Fibroblast of skin of back (primary cell): ENCODE data around the gene MMP2.

ENCODE experiments used
- DNase-seq: peaks from one replicate; pipeline ENCODE4 v3.0.0-alpha.2; 2013

The MMP2 gene

GRCh38 chr16:55469821-55470532 is 9.0 kb upstream of the MMP2 start:
- DNase-seq, result no peak

- peak; percentile 69 for DNase-seq
Observed at GRCh38 chr16:55470533-55471371, 8.2 kb upstream of the MMP2 start.

- DNase-seq, result peak; percentile 94
Observed at GRCh38 chr16:55471448-55472097, 7.4 kb upstream of the MMP2 start.

- no peak for DNase-seq
Observed at GRCh38 chr16:55473587-55473986, 5.4 kb upstream of the MMP2 start.

GRCh38 chr16:55474821-55475220 is 4.2 kb upstream of the MMP2 start:
- DNase-seq, result no peak

GRCh38 chr16:55475919-55476318 is 3.1 kb upstream of the MMP2 start:
- no peak for DNase-seq

- DNase-seq, result peak; percentile 30
Observed at GRCh38 chr16:55476625-55477533, 2.1 kb upstream of the MMP2 start.

- DNase-seq, result no peak
Observed at GRCh38 chr16:55477736-55478135, 1.3 kb upstream of the MMP2 start.

- DNase-seq, result no peak
Observed at GRCh38 chr16:55479430-55480140, 587 bp downstream of the MMP2 start.

GRCh38 chr16:55480228-55480655 is 1.2 kb downstream of the MMP2 start:
- peak; percentile 89 for DNase-seq

GRCh38 chr16:55481023-55481422 is 2.0 kb downstream of the MMP2 start:
- no peak for DNase-seq

- DNase-seq, result peak; percentile 53
Observed at GRCh38 chr16:55482056-55482455, 3.1 kb downstream of the MMP2 start.

- DNase-seq, result peak; percentile 92
Observed at GRCh38 chr16:55487048-55487803, 8.2 kb downstream of the MMP2 start.

GRCh38 chr16:55488306-55488705 is 9.3 kb downstream of the MMP2 start:
- DNase-seq, result no peak

- DNase-seq, result no peak
Observed at GRCh38 chr16:55489119-55489955, 10.3 kb downstream of the MMP2 start.

- no peak for DNase-seq
Observed at GRCh38 chr16:55489956-55490265, 10.9 kb downstream of the MMP2 start.

GRCh38 chr16:55490301-55490700 is 11.3 kb downstream of the MMP2 start:
- DNase-seq, result no peak

GRCh38 chr16:55491691-55492090 is 12.7 kb downstream of the MMP2 start:
- DNase-seq, result no peak

- DNase-seq, result no peak
Observed at GRCh38 chr16:55492756-55493380, 13.9 kb downstream of the MMP2 start.

- DNase-seq, result peak; percentile 97
Observed at GRCh38 chr16:55494994-55495421, 16.0 kb downstream of the MMP2 start.
